Activated T-cell treated with anti-CD3 and anti-CD28 coated beads, Interleukin-2, amount 50 U/mL, for 1 hour (primary cell): ENCODE results near the gene IQSEC1.

Experiments used
- DNase-seq: peaks from one replicate; pipeline ENCODE4 v3.0.0-alpha.2; 2020

Gene IQSEC1

DNA sequence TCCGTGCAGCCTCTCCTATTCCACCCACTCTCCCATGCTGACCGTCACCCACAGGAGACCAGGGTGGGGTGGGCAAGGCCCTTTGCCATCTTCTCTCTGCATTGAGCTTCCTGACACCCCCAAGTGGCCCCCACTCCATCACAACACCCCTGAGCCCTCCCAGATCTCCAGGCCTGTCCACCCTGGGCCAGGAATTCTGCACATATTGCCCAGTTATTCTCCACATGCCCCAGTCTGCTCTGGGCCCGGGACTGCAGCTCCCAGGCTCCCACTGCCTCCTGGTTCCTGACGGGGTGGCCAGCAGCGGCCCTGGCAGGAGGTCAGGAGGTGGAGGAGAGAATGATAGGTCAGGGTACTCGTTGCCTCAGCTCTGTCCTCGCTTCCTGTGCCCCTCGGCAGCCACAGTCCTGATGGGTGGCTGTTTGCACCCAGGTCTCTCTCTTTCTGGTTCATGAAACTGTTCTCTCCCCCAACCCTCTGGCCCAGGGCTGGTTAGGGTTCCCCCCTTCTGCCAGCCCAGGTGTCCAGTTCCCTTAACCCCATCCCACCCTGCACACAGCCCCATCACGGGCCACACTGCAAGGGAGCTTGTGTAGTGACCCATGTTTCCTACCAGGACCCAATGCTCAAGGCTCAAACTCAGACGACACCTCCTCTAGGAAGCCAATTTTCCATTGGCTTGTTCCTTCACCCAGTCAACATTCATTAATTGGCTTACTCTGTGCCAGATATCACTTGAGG is 47.3 kb downstream of the IQSEC1 start:
- no peak for DNase-seq

DNA sequence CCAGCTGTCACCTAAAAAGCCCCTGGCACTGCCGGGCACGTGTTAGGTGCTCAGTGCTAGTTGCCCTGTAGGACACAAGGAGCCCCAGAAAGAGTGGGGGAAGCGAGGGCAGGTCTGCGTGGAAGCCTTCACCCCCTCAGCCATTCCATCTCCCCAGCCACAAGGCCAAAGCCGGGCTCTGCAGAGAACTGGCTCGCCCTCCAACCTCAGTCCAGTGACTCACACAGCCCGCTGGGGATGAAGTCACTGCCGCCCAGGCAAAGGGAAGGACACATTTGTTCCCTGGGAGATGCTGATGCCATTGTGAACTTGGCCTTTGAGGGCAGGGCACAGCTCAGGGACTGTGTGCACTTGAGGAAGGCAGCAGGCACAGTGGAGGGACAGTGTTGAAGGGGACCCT is 48.1 kb downstream of the IQSEC1 start:
- no peak for DNase-seq

DNA sequence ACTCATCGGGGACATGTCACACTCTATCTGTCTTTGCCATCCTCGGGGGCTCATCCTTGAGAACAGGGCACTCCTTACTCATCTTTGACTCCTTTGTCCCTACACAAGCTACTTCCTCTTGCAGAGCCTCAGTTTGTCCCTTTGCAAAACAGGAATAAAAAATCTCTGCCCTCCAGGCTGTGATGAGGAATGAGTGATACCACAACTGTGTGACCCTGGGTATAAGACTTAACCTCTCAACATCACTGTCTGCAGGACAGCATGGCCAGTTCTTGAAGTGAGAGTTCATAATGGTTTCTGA is 48.5 kb downstream of the IQSEC1 start:
- DNase-seq = no peak

DNA sequence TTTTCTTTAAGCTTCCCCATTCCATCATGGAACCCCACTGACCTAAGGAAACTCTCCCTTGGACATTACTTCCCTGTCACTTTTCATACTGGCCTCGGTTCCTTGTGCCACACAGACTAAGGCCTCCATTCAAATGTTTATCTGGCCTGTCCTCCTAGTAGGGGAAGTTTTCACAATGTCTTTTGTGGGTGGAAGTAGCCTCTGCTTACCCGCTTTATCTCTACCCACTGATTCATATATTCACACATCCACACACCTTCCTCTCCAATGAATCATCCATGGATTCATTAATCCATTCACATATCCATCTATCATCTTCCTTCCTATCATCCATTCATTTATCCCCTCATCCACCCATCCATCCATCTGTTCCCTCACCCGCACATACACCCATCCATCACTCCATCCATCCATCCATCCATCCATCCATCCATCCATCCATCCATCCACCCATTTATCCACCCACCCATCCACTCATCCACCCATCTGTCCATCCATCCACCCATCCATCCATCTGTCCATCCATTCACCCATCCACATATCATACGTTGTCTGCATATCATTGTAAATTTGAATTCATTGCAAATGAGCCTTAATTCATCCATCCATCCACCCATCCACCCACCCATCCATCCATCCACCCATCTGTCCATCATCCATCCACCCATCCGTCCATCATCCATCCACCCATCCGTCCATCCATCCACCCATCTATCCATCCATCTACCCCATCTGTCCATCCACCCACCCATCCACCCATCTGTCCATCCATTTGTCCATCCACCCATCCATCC is 49.1 kb downstream of the IQSEC1 start:
- no peak for DNase-seq

DNA sequence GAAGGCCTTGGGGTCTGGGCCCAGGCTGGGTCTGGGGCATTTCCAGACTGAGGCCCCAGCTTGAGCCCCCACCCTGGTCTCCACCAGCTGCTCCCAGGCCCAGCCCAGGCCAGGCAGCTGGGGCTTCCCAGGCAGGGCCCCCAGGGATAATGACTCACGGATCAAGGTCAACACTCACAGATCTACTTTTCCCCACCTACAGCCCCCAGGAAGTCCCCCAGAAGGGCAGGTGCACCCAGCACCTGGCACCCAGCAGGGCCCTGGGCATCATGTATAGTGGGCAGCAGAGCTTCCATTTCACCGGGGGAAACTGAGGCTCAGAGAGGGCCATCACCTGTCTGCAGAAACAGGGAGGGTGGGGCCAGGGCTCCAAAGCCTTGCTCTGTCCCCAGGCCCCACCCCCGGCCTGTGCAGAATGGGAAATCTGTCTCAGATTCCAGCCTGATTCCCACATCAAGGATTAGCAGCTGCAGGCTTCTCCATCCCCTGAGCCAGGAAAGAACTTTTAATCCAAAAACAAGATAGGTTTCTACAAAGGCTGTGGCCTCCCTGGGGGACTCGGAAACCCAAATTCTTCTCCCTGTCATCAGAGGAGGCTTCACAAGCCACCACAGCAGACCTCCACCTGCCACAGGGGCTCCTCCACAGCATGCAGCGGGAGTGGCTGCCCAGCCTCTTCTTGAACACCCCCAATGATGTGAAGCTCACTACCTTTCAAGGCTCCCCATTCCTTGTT is 49.8 kb downstream of the IQSEC1 start:
- no peak for DNase-seq

DNA sequence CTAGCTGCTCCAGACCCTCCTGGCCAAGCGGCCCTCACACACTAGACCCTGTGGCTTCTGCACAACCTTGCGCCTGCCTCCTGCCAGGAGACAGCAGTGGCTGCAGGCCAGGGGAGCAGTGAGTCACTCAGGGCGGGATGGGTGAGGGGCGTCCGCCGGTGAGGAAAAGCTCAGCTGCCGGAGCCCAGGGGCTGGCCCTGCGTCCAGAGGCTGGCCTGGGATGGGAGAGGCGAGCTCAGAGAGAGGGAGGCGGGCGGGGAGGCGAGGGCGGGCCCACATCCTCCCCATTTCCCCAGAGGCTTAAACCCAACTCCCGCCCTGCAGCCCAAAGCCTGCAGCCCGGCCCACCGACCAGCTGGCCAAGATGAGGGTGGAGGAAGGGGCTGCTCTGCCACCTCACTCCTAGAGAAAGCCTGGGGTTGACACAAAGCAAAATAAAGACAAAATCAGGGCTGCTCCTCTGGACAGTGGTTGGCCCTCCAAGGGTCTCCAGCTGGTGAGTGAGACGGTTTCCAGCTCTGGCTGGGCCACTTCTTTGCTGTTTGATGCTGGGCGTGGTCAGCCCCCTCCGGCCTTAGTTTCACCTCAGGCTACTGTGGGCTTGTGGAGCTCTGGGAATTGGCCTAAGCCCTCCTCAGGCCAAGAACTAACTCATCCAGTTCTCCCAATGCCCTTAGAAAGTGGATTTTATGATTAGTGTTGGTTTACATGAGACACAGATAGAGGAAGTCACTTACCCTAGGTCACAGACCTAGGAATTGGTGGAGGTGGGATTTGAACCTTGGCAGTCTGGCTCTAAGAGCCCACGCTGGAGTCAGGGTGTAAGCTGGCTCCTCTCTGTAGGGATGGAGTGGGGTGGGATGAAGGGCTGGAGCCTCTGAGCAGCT is 50.6 kb downstream of the IQSEC1 start:
- DNase-seq = no peak

DNA sequence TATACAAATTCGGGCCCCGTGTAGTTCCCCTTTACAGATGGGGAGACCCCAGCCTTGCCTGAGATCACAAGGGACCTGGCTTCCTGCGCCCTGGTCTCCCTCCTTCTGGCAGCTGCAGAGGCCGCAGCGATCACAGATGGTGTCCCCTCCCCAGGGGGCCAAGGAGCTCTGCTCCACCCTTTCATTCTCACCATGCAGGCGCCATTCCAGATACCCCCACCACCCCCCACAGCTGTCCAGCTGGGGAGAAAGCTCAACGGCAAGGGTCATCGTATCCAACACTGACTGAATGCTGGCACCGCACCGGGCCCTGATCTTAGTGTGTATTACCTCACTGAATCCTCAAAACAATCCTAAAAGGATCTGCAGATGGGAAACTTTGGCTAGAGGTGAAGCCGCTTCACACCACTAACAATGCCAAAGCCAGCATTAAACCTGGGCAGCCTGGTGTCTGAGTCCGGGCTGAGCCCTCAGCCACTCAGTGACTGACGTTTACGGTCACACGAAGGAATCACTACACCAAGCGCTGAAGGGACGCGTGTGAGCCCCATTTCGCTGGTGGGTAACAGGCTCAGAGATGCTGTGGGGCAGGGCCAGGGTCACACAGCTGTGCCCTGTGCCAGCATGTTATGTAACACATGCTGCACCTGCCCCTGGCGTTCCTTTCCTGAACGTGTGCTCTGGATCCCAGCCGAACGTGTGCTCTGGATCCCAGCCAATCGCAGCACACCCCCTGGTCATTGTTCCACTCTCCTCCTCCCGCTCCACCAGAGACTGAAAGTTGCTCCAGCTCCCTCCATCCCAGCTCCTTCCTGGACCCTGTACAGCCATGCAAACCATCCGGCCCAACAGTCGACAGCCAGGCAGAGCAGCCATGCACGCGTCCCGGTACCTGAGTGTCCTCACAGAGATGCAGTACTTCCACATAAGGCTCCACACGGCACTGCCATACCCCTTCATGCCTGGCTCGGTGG is 51.8 kb downstream of the IQSEC1 start:
- DNase-seq = no peak

DNA sequence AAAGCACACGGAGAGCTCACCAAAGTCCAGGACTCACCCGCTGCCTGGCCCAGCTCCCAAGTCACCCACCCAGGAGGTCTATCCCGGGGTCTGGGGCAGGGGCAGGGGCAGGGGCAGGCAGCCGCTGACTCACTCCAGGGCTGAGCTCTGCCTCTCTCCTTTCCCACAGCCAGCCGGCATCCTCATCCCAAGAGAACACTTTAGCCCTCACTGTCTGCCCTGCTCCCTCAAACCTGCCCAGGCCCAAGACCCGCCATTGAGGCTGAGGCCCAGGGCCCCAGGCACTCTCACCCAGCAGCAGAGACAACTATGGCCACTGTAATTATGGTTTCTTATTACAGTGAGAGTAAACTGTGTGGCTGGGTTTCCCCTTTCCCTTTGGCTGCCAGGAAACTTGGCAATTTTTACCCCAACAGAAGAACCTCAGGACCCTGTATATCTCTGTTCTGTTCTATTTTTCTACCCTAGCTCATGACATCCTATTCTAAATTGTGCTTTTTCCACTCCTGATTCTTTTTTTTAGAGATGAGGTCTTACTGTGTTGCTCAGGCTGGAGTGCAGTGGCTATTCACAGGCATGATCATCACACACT is 53.0 kb downstream of the IQSEC1 start:
- no peak for DNase-seq

DNA sequence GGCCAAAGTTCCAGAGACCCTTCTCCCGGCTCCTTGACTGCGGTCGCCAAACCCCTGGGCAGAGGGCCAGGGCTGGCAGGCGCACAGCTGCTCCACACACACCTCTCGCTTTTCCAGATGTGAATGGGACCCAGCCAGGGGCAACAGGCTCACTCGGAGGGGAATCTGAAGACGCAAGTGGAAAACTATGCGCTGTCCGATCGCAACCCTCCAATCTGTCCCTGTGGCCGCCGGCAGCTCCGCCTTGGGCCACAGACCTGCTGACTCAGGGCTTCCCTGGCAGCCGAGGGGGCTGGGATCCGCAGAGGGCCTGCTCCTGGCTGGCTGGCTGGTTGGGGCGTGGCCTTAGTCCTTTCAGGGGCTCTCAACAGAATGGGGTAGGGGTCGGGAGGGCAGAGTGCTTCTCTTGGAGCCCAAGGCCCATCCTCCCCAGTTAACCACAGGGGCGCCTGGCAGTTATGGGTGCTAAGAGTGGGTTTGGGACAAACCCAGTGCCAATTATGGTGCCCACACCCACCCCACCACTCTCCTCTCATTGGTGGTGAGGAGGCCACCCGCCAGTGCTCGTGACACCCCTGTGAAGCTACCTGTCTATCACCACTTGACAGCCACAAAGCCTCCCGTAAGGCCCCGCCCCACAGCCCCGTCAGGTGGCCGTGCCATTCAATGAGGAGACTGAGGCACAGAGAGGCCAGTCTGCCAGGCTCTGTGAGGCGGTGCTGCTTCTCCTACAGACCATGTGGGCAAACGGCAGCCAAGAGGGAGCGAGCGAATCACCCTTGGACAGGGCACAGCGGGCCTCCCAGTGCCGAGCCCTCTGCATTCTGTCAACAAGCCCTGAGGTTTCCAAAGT is 53.8 kb downstream of the IQSEC1 start:
- no peak for DNase-seq

DNA sequence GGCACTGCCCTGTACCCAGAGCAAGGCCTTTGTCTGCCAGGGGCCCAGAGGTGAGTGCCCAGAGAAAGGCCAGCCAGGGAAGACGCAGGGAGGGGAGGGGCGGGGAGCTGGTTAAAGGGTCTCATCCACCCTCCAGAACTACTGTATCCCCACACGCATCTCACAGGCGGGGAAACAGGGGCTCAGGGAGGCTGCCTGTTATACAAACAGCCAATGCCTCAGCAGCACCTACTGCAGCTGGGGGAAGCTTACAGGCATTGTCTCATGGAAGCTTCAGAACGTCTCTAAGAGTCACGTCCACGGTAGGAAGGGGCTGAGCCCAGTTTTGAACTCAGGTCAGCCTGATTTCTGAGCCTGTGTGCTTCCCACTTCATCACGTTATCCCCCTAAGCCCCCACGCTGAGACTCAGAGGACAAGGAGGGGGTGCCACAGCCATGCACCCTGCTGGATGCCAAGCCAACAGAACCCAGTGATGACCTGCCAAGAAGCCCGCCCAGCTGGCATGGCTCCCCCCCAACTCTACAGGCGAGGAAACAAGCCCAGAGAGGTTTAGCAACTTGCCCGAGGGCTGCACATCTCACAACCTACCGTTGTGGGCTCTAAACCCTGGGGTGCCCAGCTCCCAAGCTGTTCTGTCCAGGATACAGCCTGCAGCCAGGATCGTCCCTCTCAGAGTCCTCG is 54.5 kb downstream of the IQSEC1 start:
- DNase-seq = no peak

DNA sequence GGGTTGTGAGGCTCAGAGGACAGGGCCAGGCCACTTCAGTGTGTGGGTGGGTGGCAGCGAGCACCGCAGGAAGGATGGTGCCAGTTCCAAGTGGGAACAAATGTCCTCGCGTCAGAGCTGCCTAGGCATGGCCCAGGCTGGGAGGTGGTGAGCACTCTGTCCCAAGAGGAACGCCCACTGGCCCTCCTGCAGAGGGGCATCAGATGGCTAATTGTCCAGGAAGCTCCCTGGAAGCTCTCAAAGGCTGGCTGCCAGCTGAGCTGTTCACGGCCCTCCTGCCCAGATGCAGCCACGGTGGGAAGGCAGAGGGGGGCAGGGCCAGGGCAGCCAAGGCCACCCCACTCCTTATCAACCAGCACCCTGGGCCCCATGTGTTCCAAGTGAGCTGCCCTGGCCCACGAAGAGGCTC is 55.2 kb downstream of the IQSEC1 start:
- no peak for DNase-seq

DNA sequence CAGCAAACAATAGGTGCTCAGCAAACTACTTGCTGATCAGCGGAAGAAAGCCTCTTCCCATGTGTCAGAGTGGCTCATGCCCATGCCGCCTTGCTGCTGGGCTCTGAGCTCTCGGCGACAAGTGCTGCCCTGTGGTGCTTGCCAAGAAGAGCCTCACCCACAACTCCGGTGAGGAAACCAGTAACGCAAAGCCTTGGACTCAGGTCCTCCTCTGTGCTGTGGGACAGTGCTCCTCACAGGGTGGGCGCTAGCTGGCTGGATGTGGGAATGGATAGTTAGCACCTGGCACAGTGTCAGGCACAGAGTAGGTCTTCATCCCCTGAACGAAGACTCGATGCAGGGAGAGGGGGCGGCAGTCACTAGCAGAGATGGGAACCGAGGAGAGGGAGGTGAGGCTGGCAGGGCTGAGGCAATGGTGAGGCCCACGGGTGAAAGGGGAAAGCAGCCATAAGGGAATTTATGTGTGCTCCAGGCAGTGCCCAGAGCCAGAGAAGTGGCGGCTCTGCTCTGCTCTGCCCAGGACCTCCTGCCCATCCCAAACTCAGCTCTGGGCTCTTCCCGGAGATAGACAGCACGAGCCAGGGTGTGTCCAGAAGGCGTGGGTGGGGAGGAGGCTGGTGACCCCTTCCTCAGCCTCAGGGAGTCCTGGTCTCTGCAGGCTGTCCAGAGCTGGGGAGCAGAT is 55.7 kb downstream of the IQSEC1 start:
- DNase-seq = no peak

DNA sequence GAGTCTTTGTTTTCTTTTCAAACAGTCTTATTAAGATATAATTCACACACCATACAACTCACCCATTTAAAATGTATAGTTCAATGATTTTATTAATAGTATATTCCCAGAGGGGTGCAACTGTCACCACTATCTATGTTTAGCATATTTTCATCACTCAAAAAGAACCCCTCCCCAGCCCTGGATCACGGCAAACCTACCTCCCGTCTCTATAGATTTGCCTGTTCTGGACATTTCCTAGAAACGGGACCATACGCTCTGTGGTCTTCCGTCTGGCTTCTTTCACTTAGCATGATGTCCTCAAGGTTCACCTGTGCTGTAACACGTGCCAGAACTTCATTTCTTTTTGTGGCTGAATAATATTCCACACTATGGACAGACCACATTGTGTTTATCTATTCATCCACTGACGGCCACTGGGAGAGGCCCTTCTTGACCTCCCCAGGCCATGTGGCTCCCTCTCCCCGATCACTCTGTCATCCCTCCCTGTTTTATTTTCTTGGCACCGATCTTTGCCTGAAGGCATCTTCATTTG is 56.4 kb downstream of the IQSEC1 start:
- no peak for DNase-seq

DNA sequence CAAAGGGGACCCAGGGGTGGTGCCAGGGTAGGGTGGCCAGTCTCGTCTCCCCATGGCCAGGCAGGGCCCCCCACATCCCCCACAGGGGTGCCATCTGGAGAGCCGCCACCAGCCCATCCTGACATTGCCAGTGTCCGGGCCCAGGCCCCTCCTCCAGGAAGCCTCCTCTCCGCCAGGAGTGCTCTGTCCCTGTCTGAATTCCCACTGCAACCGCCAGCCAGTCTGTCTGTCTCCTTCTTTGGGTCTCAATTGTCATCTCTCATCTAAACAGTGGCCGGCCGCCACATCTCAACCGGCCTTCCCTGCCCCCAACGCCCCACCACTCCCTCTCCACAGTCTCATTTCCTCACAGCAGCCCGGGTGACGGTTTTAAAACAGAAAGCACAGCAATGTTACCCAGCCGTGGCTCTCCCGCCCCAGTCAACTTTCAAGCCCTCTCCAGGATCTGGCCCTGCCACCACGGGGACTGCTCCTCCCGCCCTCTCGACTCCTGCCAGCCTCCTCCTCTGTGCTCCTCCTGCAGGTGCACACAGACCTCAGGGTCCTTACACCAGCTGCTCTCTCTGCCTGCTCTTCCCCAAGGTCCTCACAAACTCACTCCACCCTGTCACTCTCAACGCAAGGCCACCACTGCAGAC is 57.0 kb downstream of the IQSEC1 start:
- peak; percentile 57 for DNase-seq

DNA sequence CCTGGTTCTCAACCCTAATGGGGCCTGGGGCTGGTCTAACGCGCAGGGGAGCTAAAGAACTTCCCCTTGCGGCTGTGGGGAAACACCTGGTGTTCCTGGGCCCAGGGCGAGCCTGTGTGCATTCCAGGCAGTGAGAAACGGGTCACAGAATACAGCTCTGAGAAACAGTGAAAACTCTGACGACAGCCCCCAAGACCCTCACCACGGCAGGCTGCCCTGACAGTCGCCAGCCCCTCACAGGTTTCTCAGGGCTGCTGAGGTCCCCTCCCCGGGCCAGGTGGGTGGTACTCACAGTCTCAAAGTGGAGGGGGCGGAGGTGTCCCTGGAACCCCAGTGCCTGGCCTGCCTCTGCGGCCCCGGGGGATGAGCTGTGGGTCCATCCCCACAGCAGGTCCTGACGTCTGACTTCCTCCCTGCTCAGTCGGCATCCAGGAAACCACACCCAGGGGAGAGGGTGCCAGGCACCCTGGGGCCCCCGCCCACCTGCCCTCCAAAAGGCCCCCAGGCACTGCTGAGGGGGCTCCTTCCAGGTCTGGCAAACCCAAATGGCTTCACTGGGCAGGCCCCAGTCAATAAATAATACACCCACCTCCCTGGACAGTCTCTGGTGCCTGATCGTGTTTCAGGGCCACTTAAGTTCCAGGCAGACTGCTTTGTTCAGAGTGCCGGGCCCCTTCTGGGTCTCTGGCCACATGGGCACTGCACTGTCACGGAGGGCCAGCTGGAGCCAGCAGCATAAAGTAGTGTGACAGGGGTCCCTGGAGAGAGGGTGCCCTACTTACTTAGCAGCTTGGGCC is 57.7 kb downstream of the IQSEC1 start:
- peak; percentile 65 for DNase-seq

DNA sequence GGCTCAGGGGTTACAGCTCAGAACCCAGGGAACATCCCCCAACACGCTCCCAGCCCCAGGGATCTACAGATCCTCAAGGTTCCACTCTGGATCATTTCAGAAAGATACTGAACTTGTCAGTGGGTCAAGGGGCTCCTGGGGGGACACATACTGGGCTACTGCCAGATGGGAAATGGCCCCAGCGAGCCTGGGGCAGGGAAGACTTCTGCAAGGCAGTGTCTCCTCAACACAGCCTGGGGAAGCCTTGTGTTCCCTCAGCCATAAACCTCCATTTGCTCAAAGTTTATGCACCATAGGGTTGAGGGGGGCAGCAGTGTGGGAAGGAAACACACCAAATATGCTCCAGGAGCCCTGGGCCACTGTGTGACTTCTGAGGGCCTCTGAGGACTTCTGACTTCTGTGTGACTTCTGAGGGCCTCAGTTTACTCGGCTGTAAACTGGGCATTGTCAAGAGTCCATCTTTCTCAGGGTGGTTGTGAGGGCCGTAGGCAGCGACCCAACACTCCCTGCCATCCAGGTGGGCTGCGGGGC is 58.4 kb downstream of the IQSEC1 start:
- peak; percentile 34 for DNase-seq
